Caki2 (cell line): ENCODE data around the gene COX19. TPM values are rescaled to one million over a fixed set of nuclear protein-coding genes. Genes with fewer than 3 reads are reported as not detected.

ENCODE experiments used
- DNase-seq: peaks from one replicate; pipeline ENCODE4 v3.0.0-alpha.2; 2015; ENCODE audit warnings: low read depth
- in situ Hi-C: cut with HindIII; loops from 2 replicates; pipeline ENCODE4 v1.10.0; 2016; ENCODE audit warnings: low sequenced_read_pairs, low pct_unique_long_range_greater_than_20kb, mixed read lengths
- total RNA-seq: library from RNA; depleted of rRNA; stranded (reverse); fragments of >200 nt; shearing (Covaris generic); gene quantifications from 2 replicates; pipeline ENCODE4 v1.2.3, GENCODE V29; 2014; ENCODE audit warnings: low replicate concordance

Gene COX19
- total RNA-seq, 1 experiment from 2014 or later: 10.1 TPM

GRCh38 chr7:995571-995970, 20.2 kb upstream of the COX19 start:
- in situ Hi-C loops: no loop called here

GRCh38 chr7:994592-995308, 19.4 kb upstream of the COX19 start:
- DNase-seq: no peak
- in situ Hi-C loops: no loop called here

More at GRCh38 chr7:995571-995970, 20.2 kb upstream of the COX19 start:
- no peak for DNase-seq

GRCh38 chr7:992709-993607, 17.6 kb upstream of the COX19 start:
- DNase-seq: peak; percentile 88
- in situ Hi-C loops: no loop called here

GRCh38 chr7:991729-992656, 16.6 kb upstream of the COX19 start:
- in situ Hi-C loops: no loop called here
- DNase-seq: no peak

GRCh38 chr7:990933-991728, 15.8 kb upstream of the COX19 start:
- DNase-seq: no peak
- in situ Hi-C loops: no loop called here

- in situ Hi-C loops: no loop called here
- no peak for DNase-seq
These were observed 15.1 kb upstream of the COX19 start for GRCh38 chr7:990352-990932.

GRCh38 chr7:988963-989529, 13.7 kb upstream of the COX19 start:
- in situ Hi-C loops: no loop called here
- no peak for DNase-seq

- DNase-seq: no peak
- in situ Hi-C loops: no loop called here
These were observed 13.1 kb upstream of the COX19 start for GRCh38 chr7:988426-988911.

- in situ Hi-C loops: no loop called here
These were observed 12.6 kb upstream of the COX19 start for GRCh38 chr7:987909-988308.

GRCh38 chr7:986766-987751, 11.7 kb upstream of the COX19 start:
- DNase-seq: no peak
- in situ Hi-C loops: no loop called here

More at GRCh38 chr7:987909-988308, 12.6 kb upstream of the COX19 start:
- DNase-seq: no peak

- in situ Hi-C loops: no loop called here
- no peak for DNase-seq
These were observed 10.8 kb upstream of the COX19 start for GRCh38 chr7:985915-986741.

GRCh38 chr7:985127-985416, 9.7 kb upstream of the COX19 start:
- DNase-seq: no peak
- in situ Hi-C loops: no loop called here

GRCh38 chr7:984361-985126, 9.2 kb upstream of the COX19 start:
- DNase-seq: no peak
- in situ Hi-C loops: no loop called here

- no peak for DNase-seq
- in situ Hi-C loops: no loop called here
These were observed 8.3 kb upstream of the COX19 start for GRCh38 chr7:983616-984071.
